ENCODE measurements around the gene ZNF729.
"Not testable (repeated sequence)": the region's sequence is repeated elsewhere in the genome, so short reads cannot be mapped to it uniquely, and the experiment has no call there.

ZNF729 gene

GRCh38 chr19:22286151-22286810 is at the start of gene ZNF729:
TSS of gene ZNF729 (plus strand) at chr19:22286441. CDS start at chr19:22286526, 85 bp downstream.
- DNase-seq, result no peak

DNA sequence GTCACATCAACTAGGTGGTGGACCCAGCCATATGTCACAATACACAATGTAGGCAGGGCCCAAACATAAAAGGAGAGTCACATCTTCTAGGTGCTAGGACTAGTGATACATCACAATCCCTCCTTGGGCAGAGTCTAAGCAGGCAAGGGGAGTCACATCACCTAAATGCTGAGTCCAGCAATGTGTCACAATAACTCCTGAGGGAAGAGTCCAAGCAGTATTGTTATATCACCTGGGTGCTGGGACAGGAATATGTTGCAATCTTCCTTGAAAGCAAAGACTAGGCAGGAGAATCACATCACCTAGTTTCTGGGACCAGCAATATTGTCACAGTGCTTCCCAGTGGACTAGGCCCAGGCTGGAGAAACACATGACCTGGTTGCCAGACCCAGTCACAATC is 29.4 kb upstream of the ZNF729 start:
- no peak for DNase-seq

DNA sequence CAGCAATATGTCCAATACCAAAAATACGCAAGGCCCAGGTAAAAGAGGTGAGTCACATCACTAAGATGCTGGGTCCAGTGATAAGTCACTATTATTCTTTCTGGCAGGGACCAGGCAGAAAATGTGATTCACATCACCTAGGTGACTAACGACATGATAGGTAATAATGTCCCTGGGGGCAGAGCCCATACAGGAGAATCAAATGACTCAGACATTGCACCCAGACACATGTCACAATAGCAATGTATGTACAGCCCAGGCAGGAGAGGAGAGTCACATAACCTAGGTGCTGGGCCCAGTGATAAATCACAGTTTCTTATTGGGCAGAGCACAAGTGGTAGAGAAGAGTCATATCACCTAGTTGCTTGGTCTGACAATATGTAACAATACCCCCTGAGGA is 28.9 kb upstream of the ZNF729 start:
- no peak for DNase-seq

DNA sequence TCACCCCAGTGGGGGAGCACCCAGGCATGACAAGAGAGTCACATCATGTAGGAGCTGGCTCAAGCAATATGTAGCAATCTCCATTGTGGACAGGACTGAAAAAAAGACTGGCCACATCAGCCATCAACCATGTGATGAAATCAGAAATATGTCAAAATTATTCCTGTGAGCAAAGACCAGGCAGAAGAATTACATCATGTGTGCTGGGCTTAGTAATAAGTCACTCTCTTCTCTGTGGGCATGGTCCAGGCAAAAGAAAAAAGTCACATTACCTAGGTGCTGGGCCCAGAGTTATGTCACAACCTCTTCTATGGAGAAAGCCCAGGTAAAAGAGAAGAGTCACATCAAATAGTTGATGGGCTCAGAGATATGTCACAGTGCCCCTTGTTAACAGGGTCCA is 28.3 kb upstream of the ZNF729 start:
- DNase-seq, result no peak

GRCh38 chr19:22260499-22260898 is 25.7 kb upstream of the ZNF729 start:
- no peak for DNase-seq

- no peak for DNase-seq
These were observed 24.6 kb upstream of the ZNF729 start for GRCh38 chr19:22261596-22261995.

- DNase-seq, result no peak
These were observed 23.1 kb upstream of the ZNF729 start for GRCh38 chr19:22263121-22263520.

- DNase-seq, result not testable (repeated sequence)
These were observed 35.3 kb downstream of the ZNF729 start for GRCh38 chr19:22321554-22321953.

GRCh38 chr19:22326219-22326618 is 40.0 kb downstream of the ZNF729 start:
- no peak for DNase-seq

DNA sequence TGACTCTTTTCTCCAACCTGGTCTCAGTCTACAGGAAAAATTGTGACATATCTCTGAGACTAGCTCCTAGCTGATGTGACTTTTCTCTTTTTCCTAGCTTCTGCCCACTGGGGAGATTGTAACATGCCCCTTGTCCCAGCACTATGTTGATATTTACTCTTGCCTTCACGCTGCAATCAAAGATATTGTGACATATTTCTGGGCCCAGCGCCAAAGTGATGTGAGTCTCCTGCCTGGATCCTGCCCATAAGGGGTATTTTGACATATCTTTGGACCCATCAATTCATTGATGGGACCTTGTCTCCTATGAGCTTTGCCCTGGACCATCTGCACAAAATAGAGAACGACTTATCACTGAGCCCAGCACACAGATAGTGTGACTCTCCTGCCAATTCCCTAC is 41.1 kb downstream of the ZNF729 start:
- DNase-seq, result no peak

GRCh38 chr19:22331521-22331920 is 45.3 kb downstream of the ZNF729 start:
- DNase-seq, result no peak

GRCh38 chr19:22332924-22333323 is 46.7 kb downstream of the ZNF729 start:
- DNase-seq, result no peak

GRCh38 chr19:22335716-22336115 is 49.5 kb downstream of the ZNF729 start:
- no peak for DNase-seq

GRCh38 chr19:22354665-22355064 is 68.4 kb downstream of the ZNF729 start:
- no peak for DNase-seq

All from stimulated activated CD8-positive, alpha-beta memory T cell treated with anti-CD3 and anti-CD28 coated beads, Interleukin-4, amount 100 ng/mL, for 48 hours (primary cell).